IMR-90 (cell line): ENCODE measurements around the gene SCFD2.

Experiments used
- CEBPB ChIP-seq: IDR thresholded peaks from 2 replicates; pipeline ENCODE4 v1.6.1; 2012; ENCODE audit warnings: low read depth, low read length, improper control_type of control experiment
- CHD1 ChIP-seq: IDR thresholded peaks from 2 replicates; pipeline ENCODE4 v1.6.1; 2012; ENCODE audit warnings: low read depth, low read length, improper control_type of control experiment
- ELK1 ChIP-seq: fragments of 150-350 bp; IDR thresholded peaks from 2 replicates; pipeline ENCODE4 v1.6.1; 2016; ENCODE audit warnings: low read depth, mild to moderate bottlenecking, low read length, moderate library complexity, borderline replicate concordance
- MAFK ChIP-seq: IDR thresholded peaks from 2 replicates; pipeline ENCODE4 v1.6.1; 2012; ENCODE audit warnings: low read depth, low read length, improper control_type of control experiment
- MXI1 ChIP-seq: IDR thresholded peaks from 2 replicates; pipeline ENCODE4 v1.6.1; 2012; ENCODE audit warnings: low read depth, mild to moderate bottlenecking, low read length, moderate library complexity, borderline replicate concordance
- POLR2A ChIP-seq: IDR thresholded peaks from 2 replicates; pipeline ENCODE4 v1.6.1; 2012; ENCODE audit warnings: mild to moderate bottlenecking, low read depth, low read length
- RAD21 ChIP-seq: IDR thresholded peaks from 2 replicates; pipeline ENCODE4 v1.6.1; 2012; ENCODE audit warnings: low read length, improper control_type of control experiment
- RCOR1 ChIP-seq: IDR thresholded peaks from 2 replicates; pipeline ENCODE4 v1.6.1; 2012; ENCODE audit warnings: mild to moderate bottlenecking, low read length, improper control_type of control experiment; ENCODE audit not compliant: insufficient replicate concordance
- RFX5 ChIP-seq: IDR thresholded peaks from 2 replicates; pipeline ENCODE4 v1.8.0; 2012; ENCODE audit warnings: low read depth, mild to moderate bottlenecking, low read length, moderate library complexity
- TF ChIP-seq, protein P1 (sequence below): conservative IDR thresholded peaks from 2 replicates; pipeline ENCODE4 v1.5.1; 2012; ENCODE audit warnings: mild to moderate bottlenecking, low read depth, low read length, improper control_type of control experiment
- TF ChIP-seq, protein P2 (sequence below): fragments of 150-350 bp; IDR thresholded peaks from 2 replicates; pipeline ENCODE4 v1.6.1; 2017; ENCODE audit warnings: mild to moderate bottlenecking, antibody characterized with exemption, low read length, low read depth

DNA sequence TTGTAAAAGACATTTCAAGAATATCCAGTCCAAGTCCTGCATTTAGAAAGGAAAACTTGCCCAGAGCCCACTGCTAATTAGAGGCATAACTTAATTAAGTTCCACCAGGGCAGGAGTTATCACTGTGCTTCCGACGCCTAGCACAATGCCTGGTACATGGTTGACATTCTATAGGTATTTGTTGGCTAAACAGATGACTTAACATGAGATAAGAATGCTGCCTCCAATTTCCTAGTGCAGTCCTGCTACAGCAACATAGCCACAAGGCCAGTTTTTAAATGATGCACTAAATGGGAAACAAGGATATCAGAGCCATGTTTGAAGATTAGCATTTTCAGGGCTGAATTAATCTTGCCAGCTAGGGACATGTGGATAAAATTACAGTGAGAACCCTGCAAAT, 339.6 kb downstream of the SCFD2 start:
- TF ChIP-seq, protein P1, sequence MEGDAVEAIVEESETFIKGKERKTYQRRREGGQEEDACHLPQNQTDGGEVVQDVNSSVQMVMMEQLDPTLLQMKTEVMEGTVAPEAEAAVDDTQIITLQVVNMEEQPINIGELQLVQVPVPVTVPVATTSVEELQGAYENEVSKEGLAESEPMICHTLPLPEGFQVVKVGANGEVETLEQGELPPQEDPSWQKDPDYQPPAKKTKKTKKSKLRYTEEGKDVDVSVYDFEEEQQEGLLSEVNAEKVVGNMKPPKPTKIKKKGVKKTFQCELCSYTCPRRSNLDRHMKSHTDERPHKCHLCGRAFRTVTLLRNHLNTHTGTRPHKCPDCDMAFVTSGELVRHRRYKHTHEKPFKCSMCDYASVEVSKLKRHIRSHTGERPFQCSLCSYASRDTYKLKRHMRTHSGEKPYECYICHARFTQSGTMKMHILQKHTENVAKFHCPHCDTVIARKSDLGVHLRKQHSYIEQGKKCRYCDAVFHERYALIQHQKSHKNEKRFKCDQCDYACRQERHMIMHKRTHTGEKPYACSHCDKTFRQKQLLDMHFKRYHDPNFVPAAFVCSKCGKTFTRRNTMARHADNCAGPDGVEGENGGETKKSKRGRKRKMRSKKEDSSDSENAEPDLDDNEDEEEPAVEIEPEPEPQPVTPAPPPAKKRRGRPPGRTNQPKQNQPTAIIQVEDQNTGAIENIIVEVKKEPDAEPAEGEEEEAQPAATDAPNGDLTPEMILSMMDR = no peak
- TF ChIP-seq POLR2A = no peak
- TF ChIP-seq RAD21 = no peak
- no peak for TF ChIP-seq MXI1
- no peak for TF ChIP-seq CHD1
- TF ChIP-seq CEBPB = no peak
- no peak for TF ChIP-seq RCOR1
- no peak for TF ChIP-seq ELK1
- no peak for TF ChIP-seq RFX5
- TF ChIP-seq, protein P2, sequence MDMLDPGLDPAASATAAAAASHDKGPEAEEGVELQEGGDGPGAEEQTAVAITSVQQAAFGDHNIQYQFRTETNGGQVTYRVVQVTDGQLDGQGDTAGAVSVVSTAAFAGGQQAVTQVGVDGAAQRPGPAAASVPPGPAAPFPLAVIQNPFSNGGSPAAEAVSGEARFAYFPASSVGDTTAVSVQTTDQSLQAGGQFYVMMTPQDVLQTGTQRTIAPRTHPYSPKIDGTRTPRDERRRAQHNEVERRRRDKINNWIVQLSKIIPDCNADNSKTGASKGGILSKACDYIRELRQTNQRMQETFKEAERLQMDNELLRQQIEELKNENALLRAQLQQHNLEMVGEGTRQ = no peak
- TF ChIP-seq MAFK = no peak
